HG03066 (cell line): ENCODE results near the gene ZC3HAV1L.
A peak's percentile ranks its signal among the peaks of the same experiment; 100 is the strongest.
"Not testable (repeated sequence)": the region's sequence is repeated elsewhere in the genome, so short reads cannot be mapped to it uniquely, and the experiment has no call there.

Experiments used
- ATAC-seq: cut with Tn5 transposase; IDR thresholded peaks from one replicate; pipeline ENCODE4 v1.9.1; 2021; ENCODE audit warnings: low read depth; ENCODE audit not compliant: unreplicated experiment

Gene ZC3HAV1L

DNA sequence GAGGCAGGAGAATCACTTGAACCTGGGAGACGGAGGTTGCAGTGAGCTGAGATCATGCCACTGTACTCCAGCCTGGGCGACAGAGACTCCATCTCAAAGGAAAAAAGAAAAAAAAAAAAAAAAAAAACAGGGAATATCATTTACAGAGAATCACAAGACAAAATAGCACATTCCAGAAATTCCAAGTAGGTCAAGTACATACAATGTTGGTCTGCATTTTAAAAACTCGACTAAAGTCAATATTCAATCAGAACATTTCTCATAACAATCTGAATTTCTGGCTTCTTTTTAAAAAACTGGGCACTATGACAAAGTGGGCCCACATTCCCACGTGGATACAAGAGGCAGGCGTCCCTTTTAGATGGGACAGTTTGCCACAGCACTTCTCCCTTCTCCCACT is 12.8 kb downstream of the ZC3HAV1L start:
- no peak for ATAC-seq

DNA sequence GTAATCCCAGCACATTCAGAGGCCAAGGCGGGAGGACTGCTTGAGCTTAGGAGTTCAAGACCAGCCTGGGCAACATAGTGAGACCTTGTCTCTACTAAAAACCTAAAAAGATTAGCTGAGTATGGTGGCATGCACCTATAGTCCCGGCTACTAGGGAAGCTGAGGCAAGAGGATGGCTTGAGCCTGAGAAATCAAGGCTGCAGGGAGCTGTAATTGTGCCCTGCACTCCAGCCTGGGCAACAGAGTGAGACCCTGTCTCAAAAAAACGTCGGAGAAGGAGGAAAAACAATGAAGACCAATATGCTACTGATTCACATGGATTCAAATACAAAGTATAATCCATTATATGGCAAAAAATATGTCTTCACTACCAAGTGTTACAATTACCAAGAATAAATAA is 13.6 kb downstream of the ZC3HAV1L start:
- no peak for ATAC-seq

DNA sequence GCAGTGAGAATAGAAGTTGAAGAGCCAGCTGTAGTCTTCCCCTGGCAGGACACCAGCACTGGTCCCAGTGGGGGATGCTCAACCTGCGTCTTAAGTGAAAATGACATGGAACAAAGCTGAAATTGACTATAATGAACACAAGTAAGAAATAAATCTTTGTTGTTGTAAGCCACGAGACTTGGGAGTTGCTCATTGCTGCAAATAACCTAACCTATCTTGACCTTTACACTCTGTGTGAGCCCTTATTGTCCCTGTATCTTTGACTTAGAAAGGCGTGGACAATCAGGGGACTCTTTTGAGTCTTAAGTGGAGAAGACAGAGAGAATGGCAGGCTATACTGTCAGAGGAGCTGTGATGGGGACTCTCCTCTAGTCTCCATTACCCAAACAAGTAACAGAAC is 16.9 kb downstream of the ZC3HAV1L start:
- ATAC-seq = no peak

DNA sequence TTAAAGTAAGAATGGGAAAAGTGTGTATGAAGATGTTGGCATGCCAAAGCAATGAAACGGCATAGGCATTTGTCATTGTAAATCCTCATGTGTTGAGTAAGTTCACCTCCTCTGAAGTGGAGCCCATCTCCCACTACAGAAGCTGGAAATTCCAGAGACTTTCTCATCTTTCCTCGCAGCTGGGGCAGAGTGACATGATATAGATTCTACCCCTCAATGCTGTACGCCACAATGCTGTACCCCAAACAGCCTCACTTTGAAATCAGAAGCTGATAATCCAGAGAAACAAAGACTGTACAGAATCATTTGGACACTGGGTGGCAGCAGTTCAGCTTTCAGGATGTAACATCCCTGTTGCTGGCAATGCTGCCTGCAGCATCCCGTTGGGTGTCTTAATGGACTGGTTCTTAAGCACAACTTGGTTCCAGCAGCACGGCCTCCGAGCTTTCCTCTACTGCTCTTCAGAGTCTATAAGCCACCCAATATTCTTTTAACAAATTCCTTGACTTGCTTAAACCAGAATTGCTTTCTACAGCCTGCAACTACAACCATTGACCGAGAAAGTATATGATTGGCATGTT is 18.8 kb downstream of the ZC3HAV1L start:
- no peak for ATAC-seq

DNA sequence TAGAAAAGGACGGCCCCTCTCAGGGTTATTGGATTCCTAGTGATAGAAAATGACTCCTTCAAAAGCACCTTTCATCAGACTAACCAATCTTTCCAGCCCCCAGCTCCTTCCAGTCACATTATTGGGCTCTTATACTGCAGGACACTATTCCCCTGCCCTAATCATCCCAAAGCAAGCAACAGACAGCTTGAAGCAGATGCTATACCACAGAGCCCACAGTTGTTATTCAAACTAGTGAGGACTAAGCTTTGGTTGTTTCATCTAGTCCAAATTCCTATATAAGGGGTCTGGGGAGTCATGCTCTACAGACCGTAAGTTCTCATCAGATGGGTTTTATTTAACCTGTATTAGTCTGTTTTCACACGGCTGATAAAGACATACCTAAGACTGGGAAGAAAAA is 24.5 kb downstream of the ZC3HAV1L start:
- ATAC-seq = no peak

DNA sequence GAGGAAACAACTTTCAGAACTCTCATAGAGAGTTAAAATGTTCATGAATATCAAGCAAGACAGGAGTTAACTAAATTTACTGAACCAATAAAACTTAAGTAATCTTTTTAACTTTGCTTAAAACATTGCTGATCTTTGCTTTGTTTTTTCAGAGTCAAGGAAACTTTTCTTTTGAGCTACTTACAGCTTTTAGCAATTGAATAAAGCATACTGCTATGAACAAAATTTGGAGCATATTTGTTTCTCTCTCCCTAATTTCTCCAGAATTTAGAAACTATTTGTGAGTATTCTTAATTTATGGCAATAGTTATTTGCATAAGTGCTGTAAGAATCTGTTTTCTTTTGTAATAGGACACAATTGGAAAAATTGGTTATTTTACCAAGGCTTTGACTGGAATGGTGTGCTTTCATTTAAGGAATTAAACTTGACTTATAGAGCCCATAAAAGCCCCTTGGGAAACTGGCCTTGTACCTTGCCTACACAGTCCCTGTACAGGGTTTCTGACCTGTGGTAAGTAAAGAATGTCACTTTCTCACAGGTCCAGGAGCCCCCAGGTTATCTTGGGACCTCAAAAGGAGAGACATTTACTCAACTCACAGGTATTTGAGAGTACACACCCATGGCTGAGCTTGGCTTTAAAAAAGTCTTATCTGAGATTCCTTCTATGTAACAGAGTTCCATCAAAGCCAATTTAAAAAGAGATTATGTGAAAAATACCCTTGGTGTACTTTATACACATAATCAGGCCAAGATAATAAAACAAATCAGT is 31.3 kb downstream of the ZC3HAV1L start:
- no peak for ATAC-seq

DNA sequence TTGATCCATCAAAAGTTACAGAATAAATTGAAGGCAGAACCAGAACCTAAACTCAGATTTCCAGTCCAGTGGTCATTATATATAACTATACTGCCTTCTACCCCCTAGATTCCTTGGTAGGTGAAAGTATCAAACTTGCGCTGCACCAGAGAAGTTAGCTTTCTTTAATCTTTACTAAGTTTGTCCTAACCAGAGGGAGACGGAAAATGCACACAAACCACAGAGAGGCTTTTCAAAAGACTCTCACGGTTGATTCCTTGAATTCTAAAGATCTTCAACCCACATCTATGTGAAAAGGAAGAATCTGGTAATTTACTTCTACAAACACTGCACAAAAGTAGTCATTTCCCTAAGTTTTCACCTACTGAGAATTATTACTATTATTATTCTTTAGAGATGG is 36.4 kb downstream of the ZC3HAV1L start:
- ATAC-seq = no peak

DNA sequence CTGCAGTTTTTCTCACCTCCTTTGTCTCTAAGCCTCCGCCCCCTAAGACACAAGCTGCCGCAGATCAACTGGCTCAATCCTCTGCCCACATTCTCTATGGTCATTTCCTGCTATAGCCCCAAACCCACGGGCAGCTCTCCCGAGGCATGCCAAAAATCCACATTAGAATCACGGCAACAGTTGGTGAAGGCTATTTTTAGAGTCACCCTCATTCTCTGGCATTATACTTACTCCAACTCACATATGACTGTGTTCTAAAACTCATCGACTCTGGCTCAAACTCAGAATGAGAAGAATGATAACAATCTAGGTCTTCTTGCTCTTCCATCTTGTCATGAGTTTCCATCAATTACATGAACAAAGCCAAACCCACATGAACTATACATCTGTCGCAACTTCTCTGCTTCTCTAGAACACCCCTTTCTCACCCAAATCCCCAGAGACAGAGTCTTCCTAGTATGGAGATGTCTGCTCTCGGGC is 43.8 kb downstream of the ZC3HAV1L start:
- ATAC-seq = no peak

DNA sequence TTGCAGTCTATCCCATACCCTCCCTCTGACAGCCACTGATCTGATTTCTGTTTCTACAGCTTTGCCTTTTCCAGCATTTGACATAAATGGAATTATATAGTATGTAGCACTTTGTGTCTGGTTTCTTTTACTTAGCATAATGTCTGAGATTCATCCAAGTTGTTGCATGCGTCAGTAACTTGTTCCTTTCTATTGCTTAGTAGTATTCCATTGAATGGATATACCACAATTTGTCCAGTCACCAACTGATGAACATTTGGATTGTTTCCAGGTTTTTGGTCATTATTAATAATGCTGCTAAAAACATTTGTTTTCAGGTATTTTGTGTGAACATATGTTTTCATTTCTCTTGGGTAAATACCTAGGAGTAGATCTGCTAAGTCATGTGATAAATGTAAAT is 48.2 kb downstream of the ZC3HAV1L start:
- ATAC-seq = no peak

DNA sequence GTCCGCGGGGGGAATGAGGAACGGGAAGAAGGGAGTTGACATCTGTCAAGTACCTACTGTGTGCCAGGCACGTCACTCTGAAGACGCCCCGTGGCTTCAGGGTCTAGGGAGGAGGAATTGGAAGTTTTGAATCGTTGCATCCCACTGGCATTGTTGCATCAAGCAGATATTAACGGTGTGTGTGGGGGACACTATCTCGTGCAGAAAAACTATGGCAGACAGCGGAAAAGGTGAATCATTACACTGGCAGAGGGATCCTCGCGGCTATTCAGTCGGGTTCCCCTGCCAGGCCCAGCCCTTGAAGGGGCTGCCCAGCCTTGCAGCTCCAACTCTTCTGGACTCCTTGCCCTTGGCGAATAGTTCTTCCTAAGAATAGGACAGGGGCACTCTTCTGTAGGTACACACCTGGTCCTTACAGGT is 53.6 kb downstream of the ZC3HAV1L start:
- no peak for ATAC-seq

DNA sequence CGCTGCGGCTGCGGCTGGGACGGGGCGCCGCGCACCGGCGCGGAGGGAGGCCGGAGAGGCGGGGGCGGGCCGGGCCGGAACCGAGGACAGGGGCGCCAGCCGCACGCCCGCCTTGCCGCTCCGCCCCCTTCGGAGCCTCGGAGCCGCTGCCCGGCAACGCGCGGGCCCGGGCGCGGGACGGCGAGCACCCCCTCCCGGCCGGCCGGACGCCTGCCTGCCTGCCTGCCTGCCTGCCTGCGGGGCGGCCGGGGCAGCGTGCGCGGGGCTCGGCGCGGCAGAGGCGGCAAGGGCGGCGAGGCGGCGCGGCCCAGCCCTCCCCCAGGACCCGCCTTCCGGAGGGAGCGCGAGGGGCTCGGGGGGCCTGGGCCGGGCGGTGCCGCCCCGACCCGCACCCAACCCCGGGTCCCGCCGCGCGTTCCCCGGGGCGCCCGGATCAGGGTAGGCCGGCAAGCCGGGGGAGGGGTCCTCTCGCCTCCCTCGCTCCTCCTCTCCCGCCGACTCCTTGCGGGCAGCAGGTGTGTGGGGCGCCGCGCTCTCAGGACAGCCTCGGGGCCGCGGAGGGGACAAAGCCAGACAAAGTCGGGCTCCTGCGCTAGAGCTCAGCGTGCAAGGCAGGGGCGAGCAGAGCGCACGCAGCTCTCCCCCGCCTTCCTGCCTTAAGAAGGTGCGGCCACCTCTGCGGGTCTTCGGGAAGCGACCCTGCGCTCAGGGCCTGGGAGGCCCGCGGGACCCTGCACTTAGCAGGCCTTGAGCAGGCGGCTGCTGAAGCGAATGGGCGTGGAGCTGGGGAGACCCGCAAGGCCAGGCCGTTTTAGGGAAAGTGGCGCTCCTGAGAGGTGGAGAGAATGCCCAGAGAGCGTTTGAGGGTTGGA is 54.3 kb downstream of the ZC3HAV1L start, which contains the start of gene KIAA1549:
Gene KIAA1549 (minus strand): TSS at position 58 of the 872 bp plus-strand sequence. CDS start 120 bp downstream, outside the sequence.
- ATAC-seq = peak; percentile 89

DNA sequence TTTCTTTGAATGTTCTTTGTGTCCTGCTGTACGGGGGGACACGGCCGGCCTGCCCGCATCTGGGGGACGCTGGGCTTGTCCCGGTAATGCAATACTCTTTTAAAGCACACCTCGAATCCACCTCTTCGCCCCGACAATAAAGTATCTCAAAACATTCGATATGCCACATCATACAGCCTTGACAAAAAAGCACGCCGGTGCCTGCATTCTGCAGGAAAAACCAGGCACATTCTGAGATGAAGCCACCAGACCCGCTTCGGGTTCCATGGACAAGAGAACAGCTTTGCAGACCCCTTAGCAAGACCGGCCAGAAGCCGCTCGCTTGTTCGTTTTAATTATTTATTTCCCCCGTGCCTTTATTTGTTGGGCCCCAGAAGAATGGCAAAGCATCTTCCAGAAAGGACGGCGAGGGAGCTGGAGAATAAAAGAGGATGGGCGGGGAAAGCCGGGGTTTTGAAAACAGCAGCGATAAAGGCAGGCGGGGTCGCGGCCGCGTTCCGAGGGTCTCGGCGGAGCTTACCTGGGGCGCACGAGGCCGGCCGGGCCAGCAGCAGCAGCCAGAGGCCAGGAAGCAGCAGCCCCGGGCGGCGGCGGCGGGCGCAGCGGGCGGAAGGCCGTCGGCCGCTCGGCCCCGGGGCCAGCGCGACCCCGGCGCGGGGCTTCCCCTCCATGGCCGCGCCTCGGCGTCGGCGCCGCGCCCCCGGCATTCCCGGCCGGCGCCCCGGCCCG is 55.1 kb downstream of the ZC3HAV1L start:
- peak; percentile 29 for ATAC-seq

DNA sequence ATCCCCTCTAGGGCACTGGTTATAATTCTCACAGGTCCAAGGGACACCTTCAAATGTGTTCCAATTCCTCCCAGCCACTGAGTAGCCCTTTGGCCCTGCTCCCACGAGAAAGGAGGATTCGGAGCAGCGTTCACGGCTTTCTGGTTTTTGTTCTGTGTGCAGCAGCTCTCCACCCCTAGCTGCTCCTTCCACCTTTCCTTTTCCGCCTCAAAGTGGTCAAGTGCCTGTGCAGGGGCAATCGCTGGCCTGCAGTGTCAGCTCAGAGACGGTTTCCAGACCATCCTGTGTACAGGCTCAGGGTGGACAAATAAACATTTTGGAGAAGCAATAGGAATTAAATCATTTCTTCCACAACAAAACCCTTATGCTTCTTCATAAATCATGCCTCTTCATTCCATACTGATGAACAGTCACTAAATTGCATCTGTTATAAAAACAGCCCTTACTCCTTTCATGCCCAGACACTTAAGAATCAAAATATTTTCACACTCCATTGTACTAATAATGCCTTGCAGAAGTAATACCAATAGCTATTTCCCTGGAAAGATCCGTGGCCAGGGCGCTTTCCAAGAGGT is 55.8 kb downstream of the ZC3HAV1L start:
- no peak for ATAC-seq

DNA sequence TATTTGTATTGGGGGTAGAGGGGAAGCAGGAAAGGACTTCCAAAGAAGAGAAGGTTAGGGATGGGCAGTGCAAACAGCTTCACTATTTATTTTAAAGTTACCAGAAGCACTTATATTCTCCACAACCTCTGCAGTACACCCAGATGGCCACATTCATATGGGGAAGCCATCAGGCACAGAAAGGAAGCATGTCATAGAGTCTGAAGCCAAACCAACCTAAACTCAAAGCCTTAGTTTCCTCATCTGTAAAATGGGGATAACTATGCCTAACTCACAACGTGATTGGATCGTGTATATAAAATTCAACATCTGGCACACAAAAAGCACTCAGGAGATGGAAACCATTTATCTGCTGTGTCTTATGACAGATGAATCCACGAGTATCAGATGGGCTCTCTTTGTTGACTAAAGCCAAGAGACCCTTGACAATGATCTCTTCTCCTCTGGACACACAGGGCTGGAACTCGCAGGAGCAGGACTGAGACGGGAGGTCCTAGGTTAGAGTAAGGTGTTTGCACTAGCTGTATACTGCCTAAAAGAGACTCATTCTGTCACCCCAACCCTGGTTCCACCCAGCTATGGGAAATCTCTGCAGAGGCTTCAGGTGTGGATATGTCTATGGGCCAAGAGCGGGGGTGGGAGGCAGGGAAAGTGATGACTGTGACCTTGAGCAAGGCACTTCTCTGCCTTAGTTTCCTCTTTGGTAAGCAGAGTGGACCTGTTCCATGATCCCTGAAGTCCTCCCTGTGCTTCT is 56.4 kb downstream of the ZC3HAV1L start:
- ATAC-seq = no peak

DNA sequence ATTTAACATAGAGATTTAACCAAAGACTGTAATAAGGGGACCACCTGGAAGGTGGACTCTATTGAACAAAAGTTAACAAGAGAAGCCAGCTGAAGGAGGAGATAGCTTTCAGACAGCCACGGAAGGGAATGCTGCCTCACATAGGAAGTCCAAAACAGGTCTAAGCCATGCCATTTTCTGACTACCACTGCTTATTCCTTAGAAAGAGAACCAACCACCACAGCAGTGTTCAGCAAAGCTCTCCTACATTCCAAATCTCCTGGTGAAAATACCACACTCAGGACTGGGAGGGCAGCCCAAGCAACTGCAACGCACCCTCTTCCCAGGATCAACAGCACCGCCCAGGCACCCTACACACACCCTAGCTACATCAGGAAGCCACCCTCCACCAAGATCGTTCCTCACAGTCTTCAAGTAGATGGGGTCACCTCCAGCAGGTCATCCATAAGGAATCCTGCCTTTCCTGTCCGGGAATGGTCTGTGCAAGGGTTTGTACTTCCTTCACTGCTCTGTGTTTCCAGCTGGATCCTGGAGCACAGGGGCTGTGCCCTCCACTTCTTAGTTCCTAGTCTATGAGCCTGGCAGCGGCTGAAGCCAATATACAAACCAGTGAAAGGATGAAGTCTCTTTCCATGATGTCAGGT is 57.2 kb downstream of the ZC3HAV1L start:
- ATAC-seq = no peak

DNA sequence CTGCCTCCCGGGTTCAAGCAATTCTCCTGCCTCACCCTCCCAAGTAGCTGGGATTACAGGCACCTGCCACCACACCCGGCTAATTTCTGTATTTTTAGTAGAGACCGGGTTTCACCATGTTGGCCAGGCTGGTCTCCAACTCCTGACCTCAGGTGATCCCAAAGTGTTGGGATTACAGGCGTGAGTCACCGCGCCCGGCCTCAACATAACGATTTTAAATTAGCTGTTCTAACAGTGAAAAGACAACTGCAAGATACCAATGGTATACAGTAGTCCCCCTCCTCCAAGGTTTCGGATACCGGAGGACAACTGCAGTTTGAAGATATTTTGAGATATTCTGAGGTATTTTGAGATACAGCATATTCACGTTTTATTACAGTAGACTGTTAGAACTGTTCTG is 59.7 kb downstream of the ZC3HAV1L start:
- not testable (repeated sequence) for ATAC-seq
